DMS153 (cell line): ENCODE data around the gene DAO.

ENCODE experiments used
- DNase-seq: peaks from one replicate; lab custom pipeline; 2025; lab: John Stamatoyannopoulos, UW

The DAO gene

DNA sequence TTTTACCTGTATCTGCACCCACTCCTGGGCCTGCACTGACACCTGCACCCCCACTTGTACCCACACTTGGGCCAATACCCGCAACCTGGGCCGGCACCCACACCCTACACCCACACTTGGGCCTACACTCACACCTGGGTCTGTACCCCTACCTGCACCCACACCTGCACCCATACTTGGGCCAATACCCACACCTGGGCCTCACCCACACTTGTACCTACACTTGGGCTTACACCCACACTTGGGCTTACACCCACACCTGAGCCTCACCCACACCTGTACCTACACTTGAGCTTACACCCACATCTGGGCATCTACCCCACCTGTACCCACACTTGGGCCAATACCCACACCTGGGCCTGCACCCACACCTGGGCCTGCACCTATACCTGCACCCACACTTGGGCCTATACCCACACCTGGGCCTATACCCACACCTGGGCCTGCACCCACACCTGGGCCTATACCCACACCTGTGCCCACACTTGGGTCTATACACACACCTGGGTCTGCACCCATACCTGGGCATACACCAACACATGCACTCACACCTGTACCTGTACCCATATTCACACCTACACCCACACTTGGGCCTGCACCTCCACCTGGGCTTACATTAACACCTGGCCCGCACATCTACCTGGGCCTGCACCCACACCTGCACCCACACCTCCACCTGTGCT lies 39.2 kb downstream of the DAO start:
- no peak for DNase-seq

DNA sequence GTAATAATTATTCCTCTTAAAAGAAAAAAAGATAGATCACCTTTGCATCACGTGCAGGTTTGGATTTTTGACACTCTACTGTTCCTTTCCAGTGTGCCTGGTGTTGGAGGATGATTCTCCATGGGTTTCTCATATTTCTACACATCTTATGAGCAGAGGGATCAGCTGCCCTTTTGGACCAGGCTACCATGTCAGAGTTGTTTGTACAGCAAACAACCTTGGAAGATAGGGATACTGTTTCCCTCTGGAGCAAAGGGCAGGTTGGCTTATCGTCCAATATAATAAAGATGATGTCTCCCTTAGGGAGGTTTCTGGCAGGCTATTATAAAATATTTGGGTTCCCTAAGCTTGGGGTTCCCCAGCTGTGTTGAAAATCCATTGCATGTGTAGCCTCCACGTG lies 42.1 kb downstream of the DAO start:
- DNase-seq = no peak

DNA sequence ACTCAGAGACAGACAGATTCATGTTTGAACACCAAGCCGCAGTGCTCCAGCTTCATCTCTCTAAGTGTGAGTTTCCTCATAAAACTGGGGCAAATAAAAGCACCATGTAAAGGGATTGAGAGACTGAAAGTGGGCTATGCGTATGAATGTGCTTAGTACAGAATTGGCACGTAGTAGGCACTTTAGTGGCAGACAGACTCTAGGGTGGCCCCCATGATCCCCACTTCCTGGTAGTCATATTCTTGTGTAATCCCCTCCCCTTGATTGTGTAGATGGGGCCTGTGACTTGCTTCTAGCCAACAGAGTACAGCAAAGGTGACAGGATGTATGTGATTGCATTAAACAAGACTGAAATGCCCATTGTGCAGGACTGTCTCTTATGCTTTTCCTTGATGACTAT lies 43.0 kb downstream of the DAO start:
- DNase-seq = no peak

DNA sequence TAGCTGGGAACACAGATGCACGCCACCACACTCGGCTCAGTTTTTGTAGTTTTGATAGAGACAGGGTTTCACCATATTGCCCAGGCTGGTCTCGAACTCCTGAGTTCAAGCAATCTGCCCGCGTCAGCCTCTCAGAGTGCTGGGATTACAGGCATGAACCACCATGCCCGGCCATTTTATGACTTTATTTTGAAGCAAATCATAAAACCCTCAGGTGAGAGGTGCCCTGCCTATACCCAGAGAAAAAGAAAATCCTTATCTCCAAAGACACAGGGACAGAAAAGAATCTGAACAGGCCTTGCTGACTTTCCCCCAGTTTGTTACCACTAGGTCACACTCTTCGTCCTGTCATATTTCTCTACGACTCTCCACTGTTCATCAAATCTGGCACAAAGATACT lies 48.8 kb downstream of the DAO start:
- DNase-seq = no peak

DNA sequence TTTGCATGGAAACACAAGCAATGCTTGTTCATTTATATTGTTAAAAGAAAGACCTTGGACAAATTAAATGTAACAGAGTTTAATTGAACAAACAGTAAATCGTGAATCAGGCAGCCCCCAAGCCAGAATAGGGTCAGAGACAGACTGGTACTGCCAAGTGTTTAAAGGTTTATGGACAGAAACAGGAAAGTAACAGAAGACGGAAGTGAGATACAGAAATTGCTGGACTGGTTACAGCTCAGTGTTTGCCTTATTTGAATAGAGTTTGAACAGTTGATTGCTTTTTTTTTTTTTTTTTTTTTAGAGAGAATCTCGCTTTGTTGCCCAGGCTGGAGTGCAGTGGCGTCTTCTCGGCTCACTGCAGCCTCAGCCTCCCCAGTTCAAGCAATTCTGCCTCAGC lies 50.3 kb downstream of the DAO start:
- DNase-seq = no peak

DNA sequence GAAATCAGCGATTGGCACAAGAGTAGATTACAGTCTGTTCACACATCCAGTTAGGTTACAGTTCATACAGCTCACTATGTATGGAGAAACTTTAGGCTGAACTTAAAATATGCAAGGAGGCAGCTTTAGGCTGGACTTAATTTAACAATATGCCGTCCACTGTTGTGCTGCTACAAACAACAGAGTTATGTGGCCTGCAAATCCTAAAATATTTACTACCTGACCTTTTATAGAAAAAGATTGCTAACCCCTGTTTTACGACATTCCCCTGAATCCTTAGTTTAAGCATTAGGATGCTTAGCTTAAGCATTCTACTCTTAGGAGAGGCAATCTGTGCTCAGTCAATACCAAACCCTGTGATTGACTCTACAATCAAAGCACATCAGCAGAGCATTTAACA lies 50.9 kb downstream of the DAO start:
- DNase-seq = no peak

DNA sequence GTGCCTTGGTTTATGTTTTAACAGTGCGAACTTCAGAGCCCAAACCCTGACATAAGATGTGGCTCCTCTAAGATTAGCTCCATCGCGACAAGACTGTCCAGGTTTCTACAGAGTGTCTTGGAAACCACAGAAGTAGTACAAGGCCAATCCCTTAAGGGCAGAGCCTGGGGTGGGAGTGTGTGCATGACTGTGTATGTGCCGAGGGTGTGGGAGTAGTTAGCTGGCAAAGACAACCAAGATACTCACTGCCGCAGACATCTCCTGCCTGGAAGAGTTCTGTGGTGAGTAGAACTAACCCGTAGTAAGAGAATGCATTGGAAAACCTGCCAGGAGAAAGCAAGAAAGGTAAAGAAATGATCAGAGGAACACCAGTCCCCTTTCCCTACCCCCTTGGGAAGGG lies 54.1 kb downstream of the DAO start:
- no peak for DNase-seq

DNA sequence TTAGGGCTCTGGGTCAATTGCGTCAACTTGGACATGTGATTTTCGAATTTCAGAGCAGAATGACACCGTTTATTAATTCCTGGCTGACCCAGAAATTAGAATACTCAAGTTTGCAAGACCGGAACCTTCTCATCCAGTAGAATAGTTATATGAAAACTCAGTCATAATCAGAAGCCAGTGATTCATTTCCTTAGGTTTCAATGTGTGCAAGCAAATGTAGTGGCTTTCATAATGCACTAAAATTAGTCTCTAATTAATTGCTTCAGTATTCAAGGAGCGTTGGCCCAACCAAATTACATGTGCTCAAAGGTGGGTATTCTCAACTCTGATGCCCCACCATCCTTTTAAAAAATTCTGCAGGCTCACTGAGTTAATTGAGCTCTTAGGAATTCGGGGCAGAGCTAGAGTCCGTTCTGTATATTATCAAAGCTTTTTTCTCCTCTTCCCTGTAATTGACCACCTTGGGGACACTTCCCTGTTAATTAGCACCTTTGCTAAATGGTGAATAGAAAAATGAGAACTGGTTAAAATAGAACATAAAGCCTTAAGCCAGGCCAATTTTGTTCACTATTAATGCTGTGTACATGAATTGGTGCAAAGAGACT lies 55.4 kb downstream of the DAO start:
- DNase-seq = no peak

DNA sequence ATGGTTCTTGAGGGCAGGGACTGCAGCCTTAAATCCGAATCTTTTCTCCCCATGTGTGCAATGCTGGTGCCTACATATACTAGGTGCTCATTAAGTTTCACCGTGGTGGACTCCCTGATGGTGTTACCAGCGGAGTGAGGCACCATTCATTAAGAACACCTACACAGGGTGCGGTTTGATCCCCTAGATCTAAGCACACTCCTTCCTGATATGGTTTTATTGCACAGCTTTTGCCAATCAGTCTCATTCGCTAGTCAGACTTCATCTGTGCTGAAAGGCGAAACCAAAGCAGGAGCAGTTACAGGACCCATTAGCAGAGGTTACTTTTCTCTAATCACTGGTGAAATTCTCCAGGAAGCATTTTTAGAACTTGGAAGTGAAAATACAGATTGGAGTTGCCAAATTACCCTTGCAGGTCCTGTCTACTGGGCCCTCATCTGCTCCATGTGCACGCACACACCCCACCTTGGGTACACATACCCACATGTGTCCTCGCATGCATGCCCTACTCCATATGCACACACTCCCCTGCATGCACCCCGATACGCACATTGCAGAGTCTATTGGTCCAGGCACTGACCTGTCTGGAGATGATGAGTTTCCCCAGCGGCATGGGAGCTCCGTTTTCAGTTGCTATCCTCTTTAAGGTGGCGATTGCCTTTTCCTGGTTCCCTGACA lies 58.5 kb downstream of the DAO start:
- DNase-seq = no peak

DNA sequence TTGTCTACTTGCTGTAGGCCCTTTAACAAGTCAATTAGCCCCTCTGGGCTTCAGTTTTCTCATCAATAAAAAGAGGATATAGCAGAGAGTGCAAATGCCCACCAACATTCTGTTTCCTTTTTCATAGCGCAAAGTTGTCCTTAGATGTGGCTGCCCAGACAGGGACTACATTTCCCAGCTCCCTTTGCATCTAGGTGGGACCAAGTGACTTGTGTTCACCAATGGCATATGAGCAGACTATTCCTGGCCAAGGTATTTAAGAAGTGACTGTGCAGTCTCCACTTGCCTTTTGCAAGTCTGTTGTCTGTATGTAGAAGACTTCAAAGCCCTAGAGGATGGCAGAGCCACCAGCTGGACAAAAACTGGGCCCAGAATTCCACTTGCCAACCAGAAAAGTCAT lies 59.7 kb downstream of the DAO start:
- DNase-seq = no peak

DNA sequence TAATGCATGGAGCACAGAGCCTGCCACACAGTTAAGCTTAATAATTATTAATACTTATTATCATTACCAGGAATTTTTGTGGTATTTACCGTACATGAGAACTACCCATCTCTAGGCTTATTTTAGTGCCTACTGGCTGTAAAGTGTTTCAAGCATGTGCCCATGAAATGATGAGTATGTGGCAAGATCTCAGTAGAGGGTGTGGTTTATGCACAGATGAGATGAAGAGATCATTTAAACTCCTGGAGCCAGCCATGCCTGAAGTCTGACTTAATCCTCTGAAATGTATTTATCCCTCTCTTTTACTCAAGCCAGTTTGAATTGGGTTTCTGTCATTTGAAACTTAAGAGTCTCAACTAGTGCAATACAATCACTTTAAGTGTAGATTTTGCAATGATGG lies 60.2 kb downstream of the DAO start:
- no peak for DNase-seq

DNA sequence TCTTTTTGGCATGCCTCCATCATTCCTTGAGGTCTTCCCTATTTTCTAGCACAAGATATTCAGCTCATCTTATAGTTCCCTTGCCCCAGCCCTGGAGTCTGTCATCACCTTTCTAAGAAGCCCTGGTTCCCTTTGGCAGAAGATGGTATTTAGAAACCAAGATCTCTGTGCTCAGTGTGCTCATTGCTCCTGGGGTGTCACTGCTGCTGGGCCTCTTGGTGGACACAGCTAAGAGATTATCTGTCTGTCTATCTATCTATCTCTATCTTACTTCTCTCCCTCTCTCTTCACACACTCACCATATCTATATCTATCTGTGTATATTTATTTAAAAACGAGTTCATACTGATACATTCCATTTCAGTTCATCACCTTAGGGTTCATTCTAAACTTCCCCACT lies 67.2 kb downstream of the DAO start:
- DNase-seq = no peak

DNA sequence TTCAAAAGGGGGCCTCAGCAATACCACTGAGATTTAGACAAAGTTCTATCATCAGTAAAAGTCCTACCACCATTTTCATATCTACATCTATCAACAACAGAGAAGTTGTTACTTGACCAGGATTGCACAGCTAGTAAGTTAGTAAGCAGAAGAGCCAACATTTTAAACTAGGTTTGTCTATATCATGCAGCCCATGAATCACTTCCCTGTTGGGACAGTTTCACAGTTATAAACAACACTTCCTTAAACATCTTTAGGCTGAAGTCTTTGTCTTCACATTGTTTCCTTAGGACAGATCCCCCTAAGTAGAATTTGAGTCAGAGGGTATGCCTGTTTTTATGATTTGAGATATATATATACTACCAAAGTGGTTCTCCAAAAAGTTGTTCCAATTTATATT lies 68.5 kb downstream of the DAO start:
- no peak for DNase-seq

DNA sequence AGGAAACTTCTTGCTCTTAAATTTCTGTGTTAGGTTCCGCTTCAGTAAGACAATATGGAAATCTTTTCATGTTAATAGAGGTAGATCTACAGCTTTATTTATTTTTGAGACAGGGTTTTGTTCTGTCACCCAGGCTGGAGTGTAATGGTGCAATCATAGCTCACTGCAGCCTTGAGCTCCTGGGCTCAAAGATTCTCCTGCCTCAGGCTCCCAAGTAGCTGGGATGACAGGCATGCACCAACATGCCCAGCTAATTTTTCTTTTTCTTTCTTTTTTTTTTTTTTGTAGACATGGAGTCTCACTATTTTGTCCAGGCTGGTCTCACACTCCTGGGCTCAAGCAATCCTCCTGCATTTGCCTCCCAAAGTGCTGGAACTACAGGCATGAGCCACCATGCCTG lies 70.1 kb downstream of the DAO start:
- no peak for DNase-seq
